ENCODE measurements around the gene INIP.

The INIP gene

GRCh38 chr9:112717661-112718331, at the start of gene INIP:
TSS of gene INIP (minus strand) at chr9:112718117. CDS start at chr9:112716485, 1,632 bp downstream.
- peak; percentile 95 for DNase-seq

- DNase-seq, result no peak
Observed at GRCh38 chr9:112765281-112765680, 47.4 kb upstream of the INIP start.

GRCh38 chr9:112764837-112765236, 46.9 kb upstream of the INIP start:
- no peak for DNase-seq

GRCh38 chr9:112764344-112764743, 46.4 kb upstream of the INIP start:
- DNase-seq, result no peak

GRCh38 chr9:112762726-112763518, 45.0 kb upstream of the INIP start:
- no peak for DNase-seq

GRCh38 chr9:112761912-112762655, 44.2 kb upstream of the INIP start:
- DNase-seq, result no peak

GRCh38 chr9:112760821-112761220, 42.9 kb upstream of the INIP start:
- no peak for DNase-seq

- DNase-seq, result no peak
Observed at GRCh38 chr9:112757940-112758339, 40.0 kb upstream of the INIP start.

- DNase-seq, result no peak
Observed at GRCh38 chr9:112757282-112757883, 39.5 kb upstream of the INIP start.

- DNase-seq, result no peak
Observed at GRCh38 chr9:112755675-112756074, 37.8 kb upstream of the INIP start.

- DNase-seq, result no peak
Observed at GRCh38 chr9:112755016-112755427, 37.1 kb upstream of the INIP start.

GRCh38 chr9:112754578-112754977, 36.7 kb upstream of the INIP start:
- DNase-seq, result no peak

GRCh38 chr9:112753725-112754124, 35.8 kb upstream of the INIP start:
- no peak for DNase-seq

- no peak for DNase-seq
Observed at GRCh38 chr9:112752334-112753125, 34.6 kb upstream of the INIP start.

- no peak for DNase-seq
Observed at GRCh38 chr9:112751056-112751795, 33.3 kb upstream of the INIP start.

- no peak for DNase-seq
Observed at GRCh38 chr9:112750764-112751055, 32.8 kb upstream of the INIP start.

GRCh38 chr9:112750016-112750763, 32.3 kb upstream of the INIP start, which contains the start of gene SNX30:
TSS of gene SNX30 (plus strand) at chr9:112750760. CDS start at chr9:112751002, 242 bp downstream.
- DNase-seq, result peak; percentile 65

- DNase-seq, result no peak
Observed at GRCh38 chr9:112747094-112747493, 29.2 kb upstream of the INIP start.

GRCh38 chr9:112744177-112744576, 26.3 kb upstream of the INIP start:
- no peak for DNase-seq

- DNase-seq, result no peak
Observed at GRCh38 chr9:112743216-112743836, 25.4 kb upstream of the INIP start.

- no peak for DNase-seq
Observed at GRCh38 chr9:112734892-112735291, 17.0 kb upstream of the INIP start.

Data from activated CD4-positive, alpha-beta T cell treated with anti-CD3 and anti-CD28 coated beads for 1 hour (primary cell).